Measurements from ENCODE around the gene RPL3.
A peak's percentile ranks its signal among the peaks of the same experiment; 100 is the strongest.

Gene RPL3

DNA sequence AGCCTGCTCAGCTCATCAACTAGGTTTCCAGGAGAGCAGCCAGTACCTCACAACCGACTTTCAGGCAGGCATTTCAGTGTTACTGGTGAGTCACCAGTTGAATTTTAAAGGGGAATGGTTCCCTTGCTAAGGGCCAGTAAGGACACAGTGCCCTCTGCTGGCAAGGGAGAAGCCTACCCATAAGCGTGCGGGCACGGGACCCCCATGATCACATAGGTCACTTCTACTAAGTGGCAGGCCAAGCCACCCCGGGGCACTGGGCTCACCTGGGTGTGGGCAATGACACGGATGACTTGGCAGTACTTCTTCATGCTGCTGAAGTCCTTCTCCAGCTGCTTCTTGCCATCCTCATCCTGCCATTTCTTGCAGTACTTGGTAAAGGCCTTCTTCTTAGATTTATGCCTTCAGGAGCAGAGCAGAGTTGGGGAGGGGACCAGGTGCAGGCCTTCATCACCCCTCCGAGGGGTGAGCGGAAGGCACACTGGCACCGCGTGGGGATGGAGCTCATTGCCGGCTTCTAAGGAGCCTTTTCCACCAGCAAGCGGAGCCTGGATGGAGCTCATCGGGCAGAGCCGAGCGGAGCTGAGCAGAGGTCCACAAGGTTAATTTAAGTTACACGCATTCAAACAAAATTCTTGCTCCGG lies 2.9 kb downstream of the RPL3 start:
- peak; percentile 5 for DNase-seq

DNA sequence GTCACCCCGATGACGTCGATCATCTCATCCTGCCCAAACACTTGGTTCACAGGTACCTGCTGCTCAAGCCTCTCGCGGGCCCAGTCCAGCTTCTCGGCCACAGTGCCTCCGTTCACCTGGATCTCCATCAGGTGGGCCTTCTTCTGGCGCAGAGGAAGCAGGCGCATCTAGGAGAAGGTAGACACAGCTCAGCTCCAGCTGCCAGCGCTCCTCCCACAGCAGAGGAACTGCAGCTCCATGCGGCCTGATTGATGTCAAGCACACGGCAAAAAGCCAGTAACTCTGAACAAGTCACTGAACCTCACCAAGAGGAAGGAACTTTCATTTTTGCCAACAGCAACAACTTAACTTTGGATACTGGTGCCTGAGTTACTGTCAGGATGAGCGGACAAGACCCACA lies 4.0 kb downstream of the RPL3 start:
- no peak for DNase-seq

DNA sequence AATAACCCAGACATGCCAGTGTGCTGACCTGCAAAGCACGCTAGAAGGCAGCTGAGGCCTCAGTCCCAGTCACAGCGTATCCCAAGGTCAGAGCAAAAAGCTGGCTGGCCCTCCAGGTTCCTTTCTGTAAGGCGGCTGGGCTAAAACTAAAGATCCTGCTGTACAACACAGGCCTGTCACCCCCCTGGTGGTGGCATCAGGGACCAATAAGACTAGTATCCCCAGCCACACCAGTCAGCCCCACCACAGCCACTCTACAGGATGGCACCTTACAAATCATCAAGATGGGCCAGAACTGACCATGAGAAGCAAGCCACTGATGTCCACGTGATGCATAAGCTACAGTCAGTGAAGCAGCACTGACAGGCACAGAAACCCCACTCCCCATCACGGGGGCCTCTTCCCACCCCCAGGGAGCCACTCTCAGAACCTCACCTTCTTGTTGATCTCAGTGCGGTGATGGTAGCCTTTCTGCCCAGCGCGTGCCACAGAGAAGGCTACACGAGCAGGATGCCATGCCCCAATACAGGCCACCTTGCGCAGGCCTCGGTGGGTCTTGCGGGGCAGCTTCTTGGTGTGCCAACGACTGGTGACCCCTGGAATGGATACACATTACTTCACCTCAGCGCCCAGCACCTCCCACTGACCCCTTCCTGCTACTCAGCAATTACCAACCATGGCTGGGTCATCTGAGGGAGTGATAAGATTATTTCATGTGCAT lies 5.0 kb downstream of the RPL3 start:
- DNase-seq = no peak

DNA sequence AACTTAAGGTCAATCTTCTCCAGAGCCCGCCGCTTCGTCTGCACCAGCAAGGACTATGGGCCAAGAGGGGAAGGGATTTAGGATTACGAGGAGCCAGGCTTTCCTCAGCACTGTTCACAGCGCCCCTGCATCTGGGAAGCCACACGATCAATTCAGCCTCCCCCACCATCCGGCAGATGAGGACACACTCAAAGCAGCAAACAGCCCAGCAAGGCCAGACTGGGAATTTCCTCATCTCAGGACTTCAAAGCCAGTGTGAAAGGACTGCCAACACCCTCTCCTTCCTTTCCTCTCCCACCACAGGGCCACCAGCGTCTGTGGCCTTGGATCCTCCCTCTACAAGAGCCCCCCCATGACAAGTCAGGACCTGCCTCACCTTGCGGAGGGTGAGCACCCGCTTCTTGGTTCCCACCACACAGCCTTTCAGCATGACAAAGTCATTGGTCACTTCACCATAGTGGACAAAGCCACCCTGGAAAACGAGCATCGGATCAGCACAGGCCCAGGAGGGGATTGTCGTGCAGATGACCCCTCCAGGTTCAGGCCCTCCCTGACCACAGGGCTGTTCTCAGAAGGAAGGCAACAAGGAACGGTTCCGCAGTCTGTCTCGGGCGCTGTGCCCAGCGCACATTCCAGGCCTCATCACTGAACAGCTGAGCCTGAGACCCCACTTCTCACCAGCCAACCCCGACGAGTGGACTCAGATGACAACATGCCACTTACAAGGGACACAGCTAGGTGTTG lies 6.0 kb downstream of the RPL3 start:
- no peak for DNase-seq

DNA sequence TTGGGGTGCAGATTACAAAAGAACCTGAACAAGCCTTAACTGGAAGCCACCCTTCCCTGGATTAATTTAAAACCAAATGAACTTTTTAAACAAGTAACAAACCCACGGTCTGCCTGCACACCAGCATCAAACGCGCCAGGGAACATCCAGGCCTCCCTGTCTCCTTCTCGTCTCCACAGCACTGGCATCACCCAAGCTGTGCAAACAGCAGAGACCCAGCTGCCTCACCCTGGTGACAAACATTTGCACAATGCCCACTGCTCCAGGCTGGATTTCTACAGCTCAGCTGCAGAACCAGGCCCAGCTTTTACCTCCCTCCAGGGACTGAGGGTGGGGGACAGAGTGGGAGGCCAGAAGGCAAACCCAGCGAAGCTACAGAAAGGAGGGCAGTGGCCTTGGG lies 7.0 kb downstream of the RPL3 start:
- peak; percentile 2 for DNase-seq

DNA sequence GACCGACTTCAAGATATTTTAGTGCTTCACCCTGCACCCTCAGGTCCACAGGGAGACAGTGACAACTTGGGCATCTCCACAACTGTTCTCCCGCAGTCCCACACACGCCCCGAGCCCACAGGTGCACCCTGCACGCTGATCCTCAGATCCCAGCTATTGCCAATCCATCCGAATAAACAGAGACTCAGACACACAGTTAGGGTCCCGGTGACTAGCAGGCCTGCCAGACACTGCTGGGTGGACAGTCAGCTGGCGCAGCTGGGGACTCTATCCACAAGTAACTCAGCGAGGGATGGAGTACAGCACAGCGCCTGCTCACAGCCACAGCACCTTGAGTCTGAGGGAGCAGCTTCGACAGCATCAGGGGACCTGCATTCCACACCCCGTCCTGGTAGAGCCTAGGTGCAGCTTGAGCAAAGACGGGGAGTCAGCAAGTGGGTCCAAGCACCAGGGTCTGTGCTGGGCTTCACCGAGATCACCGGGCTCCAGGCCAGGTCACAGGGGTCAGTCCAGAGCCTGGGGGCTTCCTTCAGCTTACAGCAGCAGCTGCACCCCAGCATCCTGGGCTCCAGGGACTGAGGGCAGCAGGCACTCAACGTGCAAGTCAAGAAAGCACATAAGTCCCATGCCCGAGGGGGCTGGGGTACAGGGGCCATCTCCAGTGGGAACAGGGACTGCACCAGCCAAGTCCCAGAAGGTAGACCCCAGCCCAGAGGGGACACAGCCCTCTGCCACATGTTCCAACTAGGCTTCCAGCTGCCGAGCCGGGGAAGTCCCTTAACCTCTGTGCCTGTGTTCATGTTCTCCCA lies 7.6 kb downstream of the RPL3 start:
- DNase-seq = no peak

DNA sequence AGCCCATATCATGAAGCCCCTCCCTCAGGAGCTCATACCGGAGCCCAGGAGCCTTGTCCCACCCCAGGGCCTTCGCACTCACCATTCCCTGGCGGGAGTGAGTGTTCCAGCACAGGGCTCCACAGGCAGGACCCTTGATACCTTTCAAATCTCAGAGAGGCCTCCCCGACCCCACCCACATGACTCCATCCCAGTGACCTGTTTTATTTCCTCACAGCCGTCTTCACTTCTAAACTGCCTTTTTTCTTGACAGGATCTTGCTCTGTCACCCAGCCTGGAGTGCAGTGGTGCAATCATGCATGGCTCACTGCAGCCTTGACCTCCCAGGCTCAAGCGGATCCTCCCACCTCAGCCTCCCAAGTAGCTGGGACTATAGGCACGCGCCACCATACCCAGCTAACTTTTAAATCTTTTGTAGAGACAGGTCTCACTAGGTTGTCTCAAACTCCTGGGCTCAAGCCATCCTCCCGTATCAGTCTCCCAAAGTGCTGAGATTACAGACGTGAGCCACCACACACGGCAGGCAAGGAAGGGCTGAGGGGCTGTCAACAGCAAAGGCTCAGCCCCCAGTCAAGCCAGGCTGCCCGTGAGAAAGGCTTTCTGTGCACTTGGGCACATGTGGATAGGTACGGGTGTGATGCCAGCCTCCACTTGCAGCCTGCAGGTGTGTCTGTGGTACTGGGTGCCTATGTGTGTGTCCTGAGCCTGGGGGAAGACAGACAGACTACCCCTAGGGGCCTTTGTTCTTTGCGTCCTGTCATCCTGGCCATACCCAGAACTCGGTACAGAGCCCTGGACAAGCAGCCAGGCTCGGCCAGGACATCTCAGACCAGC lies 9.3 kb downstream of the RPL3 start:
- no peak for DNase-seq

DNA sequence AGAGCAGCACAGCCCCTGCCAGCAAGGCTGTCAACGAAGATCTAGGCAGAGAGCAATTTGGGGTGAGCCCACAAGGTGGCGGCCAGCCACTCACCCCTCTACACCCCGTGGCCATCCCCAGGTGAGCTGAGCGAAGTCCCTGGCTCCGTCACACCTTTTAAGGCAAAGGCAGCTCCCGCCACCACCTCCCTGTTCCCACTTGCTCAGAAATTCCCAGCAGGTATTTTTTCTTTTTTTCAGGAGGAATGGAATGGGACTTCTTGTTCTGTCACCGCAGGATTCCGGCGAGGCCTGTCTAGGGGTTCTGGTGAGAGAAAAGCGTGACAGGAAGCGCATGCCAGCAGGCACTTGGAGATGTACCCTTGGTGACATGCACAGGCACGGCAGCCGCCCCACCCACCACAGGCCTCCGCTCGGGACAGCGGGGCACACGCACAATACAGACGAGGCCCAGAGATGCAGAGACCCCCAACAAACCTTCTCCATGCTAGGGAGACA lies 10.0 kb downstream of the RPL3 start:
- no peak for DNase-seq

DNA sequence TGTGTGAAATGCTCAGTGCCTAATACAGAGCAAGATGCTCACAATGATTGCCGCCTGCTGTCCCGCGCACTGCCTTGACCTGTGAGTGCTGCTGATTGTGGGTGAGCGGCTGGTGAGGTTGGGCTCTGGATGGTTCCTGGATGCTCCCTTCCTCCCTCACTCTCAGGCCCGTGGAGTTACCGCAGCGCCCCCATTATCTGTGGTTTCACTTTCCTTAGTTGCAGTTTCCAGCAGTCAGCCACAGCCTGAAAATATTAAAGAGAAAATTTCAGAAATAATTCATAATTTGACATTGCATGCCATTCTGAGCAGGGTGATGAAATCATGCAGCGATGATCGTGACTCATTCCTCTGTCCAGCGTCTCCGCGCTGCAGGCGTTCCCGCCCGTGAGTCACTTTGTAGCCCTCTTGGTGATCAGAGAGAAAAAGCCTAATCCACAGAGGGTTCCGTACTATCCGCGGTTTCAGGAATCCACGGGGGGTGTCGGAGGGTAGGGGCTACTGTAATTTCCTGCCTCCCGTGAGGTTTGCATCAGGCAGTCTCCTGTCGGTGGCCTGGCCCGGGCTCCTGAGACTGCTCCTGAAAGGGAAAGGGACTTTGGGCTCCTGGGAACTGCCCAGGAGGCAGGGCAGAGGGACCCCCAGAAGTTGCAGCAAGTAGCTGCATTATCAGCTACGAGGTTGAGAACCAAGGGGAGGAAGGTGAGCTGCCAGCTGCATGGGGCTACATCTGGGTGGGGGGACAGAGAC lies 10.6 kb downstream of the RPL3 start:
- DNase-seq = no peak

DNA sequence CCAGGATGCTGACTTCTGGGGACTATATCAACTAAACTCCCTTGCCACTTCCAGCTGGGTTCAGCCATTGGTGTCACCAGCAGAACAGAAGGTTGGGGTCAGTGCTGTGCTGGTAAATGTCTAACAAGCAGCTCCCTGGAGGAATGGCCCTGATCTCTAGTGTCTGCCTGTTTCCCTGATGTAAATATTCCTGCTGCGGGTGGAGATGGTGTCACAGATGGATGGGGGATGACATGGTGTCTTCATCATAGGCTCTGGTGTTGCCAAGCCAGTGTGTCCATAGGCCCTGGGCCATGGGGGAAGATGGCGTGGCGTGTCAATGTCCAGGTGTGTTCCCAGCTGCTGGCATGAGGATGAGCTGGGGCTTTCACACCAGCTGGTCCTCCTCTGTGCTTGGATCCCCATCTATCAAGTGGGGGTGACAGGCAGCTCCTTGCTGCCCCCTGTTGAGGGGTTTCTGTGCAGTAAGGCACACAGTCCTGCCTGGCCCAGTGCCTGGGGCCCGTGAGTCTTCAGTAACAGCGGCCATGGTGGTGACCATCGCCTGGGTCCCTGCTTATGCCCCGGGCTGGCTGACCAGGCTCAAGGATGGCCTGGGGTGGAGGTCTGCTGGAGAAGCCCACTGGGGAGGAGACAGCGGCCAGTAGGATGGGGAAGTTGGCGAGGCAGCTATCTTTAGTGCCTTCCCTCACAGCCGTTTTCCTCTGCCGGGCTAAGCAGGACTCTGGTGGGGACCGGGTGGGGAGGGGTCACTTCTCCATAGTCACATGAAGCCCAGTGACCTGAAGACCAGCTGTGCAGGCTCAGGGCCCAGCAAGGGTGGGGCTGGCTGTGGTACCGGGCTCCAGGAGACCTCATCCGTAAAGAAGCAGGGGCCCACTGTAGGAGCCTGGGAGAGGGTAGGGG lies 12.7 kb downstream of the RPL3 start:
- DNase-seq = peak; percentile 0

DNA sequence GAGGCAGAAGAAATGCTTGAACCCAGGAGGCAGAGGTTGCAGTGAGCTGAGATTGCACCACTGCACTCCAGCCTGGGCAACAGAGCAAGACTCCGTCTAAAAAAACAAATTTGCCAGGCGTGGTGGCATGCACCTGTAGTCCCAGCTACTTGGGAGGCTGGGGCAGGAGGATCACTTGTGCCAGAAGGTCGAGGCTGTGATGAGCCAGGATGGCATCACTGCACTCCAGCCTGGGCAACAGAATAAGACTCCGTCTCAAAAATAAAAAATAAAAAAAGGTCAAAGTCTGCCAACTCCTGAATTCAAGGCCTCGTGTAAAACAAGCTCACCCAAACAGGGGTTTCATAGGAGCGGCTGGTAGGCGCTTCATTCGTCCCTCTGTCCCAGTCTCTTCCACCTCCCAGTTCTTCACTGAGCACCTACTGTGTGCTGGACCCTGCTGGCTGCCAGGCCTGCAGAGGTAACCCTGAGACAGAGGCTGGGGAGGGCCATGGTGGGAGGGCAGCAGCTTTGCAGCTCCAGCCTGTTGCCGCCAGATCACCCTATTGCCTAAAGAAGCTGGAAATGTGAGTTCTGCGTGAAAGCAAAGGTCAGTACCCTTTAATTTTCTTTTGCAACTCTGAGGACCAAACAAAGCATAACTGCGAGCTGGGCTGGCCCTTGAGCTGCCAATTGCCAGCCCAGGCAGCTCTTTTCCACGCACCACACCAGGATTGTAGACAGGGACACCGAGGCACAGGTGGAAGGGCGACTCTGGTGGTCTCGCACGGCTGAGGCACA lies 15.3 kb downstream of the RPL3 start:
- no peak for DNase-seq

DNA sequence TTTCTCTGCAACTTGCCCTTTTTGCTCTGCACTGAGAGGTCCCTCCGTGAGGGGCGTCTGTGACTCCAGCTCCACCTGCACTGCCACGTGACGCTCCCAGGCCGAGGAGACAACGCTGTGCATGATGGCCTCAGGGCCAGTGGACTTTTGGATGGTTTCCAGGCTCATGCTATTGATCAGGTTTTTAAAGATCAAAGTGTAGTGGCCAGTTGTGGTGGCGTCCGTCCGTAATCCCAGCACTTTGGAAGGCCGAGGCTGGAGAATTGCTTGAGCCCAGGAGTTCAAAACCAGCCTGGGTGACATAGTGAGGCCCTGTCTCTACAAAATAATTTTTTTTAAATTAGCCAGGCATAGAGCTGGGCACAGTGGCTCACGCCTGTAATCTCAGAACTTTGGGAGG lies 16.1 kb downstream of the RPL3 start:
- no peak for DNase-seq

DNA sequence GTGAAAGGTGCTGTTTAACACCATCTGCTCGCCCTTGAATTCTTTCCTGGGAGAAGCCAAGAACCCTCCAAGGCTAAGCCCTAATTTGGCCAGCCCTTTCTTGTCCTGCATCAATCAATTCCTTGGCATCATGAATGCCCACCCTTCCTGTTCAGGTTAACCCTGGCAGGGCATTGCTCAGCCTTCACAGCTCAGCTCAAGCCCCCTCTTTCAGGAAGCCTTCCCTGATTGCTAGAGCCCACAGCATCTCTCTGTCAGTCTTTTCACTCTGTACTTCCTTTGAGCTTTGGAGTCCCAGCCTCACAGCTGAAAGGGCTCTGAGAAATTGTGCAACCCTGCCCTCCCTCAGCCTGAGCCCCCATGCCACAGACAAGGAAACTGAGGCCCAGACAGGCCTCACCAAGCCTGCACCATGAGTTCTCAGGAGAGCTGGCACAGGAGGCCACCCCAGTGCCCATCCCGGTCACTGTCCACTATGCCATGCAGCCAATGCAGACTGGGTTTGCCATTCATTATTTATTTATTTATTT lies 16.9 kb downstream of the RPL3 start:
- DNase-seq = no peak

DNA sequence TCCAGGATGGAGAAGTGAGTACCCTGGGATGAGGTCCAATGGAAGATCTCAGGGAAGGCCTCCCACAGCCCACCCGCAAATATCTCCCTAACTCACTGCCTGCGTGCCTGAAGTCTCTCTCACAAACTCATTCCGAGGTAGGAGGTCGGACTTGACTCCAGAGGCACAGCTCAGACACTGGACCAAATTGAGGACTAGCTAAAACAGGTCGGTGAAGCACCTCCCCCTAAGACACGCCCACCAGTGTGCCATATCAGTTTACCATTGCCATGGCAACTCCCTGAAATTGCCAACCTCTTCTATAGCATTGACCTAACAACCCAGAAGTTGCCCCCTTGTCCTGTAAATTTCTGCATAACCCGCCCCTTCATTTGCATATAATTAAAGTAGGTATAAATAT lies 17.5 kb downstream of the RPL3 start:
- DNase-seq = no peak

DNA sequence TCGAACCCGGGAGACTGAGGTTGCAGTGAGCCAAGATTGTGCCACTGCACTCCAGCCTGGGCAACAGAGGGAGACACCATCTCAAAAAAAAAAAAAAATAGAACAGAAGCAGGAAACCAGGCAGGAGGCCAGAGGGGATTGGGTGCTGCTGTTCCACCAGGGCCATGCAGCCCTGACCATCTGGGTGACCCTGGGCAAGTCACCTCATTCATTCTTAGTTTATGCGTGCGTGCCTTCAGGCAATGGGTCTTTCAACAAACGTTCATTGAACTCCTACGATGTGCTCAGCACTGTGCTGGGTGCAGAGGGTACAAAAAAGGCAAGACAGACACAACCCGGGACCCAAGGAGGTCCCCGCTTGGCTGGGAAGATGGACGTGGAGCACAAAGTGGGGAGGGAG lies 18.3 kb downstream of the RPL3 start:
- no peak for DNase-seq

DNA sequence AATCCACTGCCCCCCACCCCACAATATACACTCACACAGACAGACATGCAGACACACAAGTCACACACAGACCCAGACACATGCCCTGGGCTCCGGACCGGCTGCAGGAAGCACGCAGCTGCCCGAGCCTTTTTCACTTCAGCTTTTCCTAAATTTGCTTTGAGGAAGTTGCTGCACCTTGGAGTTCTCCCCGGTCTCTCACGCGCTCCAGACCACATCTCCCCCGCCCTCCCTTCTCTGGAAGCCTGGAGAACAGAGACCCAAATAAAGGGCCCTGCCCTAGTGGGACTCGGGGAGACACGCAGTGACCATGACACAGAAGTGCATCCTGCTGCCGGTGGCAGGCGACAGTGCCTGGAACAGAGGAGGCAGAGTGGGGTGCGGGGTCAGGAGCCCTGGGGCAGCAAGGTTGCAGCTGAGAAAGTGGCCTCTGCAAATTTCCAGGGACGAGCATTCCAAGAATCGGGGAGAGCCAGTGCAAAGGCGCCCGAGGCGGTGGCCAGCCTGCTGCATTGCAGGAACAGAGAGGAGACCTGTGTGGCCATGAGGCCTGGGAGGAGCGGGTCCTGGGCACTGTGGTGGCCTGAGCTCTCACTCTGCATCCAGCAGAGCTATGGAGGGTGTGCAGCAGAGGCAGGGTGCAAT lies 19.1 kb downstream of the RPL3 start:
- no peak for DNase-seq

DNA sequence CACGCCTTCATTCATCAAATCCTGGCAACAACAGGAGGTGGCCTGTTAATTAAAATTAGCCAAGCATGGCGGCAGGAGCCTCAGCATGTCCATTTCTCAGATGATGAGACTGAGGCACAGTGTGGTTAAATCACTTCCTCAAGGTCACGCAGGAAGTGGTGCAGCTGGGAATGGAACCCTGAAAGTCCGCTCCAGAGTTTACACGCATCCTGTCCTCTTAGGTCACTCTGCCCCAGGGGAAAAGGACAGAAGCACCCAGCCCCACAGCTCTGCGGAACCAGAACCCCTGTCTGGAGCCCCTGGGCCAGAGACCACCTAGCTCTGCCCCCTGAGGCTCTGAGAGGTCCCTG lies 19.6 kb downstream of the RPL3 start:
- DNase-seq = no peak

DNA sequence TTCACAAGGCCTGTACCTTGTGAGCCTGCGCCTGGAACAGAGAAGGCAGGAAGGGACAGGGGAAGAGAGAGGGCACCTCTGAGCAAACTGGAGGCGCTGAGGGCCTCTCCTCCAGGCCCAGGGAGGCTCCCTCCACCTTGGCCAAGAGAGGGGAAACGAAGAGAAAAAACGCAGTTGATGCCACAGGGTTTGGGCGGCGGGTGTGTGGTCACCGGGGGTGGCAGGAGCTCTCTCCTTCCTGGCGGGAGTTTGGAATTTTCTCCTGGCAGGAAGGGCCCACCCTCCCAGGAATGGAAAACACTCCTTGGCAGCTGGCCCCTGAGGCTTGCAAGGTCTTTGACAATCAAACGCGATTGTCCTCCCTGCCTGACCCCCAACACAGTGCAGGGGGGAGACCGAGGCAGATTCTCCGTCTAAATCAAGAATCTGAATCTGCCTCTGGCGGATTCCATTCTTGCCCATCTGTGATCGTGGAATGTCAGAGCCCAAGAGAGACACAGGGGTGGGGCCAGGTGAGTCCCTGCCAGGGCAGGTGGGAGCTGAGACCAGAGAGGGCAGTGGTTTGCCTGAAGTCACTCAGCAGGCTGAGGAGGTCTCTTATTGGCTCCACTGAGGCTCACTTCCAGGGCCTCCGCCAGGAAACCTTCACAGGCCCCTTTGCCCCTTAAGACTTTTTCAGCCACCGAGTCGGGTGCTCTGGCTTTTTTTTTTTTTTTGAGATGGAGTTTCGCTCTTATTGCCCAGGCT lies 21.0 kb downstream of the RPL3 start:
- no peak for DNase-seq
